ENCODE measurements around the gene ZSWIM6. TPM values are rescaled to one million over a fixed set of nuclear protein-coding genes. Genes with fewer than 3 reads are reported as not detected.
"Not testable (repeated sequence)": the region's sequence is repeated elsewhere in the genome, so short reads cannot be mapped to it uniquely, and the experiment has no call there.

ZSWIM6 gene
- total RNA-seq, 1 donor from 2014 or later = 7.4 TPM

GRCh38 chr5:61420016-61420415, 88.0 kb downstream of the ZSWIM6 start:
- H3K4me3 Mint-ChIP-seq = no peak overlapping the region
- peaks cover 7% of the 10 kb centered on the region for H3K9me3 Mint-ChIP-seq
- no peak overlapping the region for H3K27ac Mint-ChIP-seq
- H3K27me3 Mint-ChIP-seq = no peaks in the 10 kb centered on the region
- H3K4me1 Mint-ChIP-seq = peaks cover 10% of the 10 kb centered on the region
- DNase-seq = no peak
- intact Hi-C loops (cut with micrococcal nuclease) = no loop called here
- H3K36me3 Mint-ChIP-seq (ENCODE audit: low read depth) = peaks cover 2% of the 10 kb centered on the region

GRCh38 chr5:61421262-61421661, 89.2 kb downstream of the ZSWIM6 start:
- intact Hi-C loops (cut with micrococcal nuclease); DNase-seq; H3K27me3 Mint-ChIP-seq; H3K9me3 Mint-ChIP-seq; H3K27ac Mint-ChIP-seq; H3K4me3 Mint-ChIP-seq; H3K36me3 Mint-ChIP-seq (ENCODE audit: low read depth); H3K4me1 Mint-ChIP-seq: not testable (repeated sequence)

- H3K27ac Mint-ChIP-seq = no peak overlapping the region
- no peak overlapping the region for H3K4me3 Mint-ChIP-seq
- DNase-seq = no peak
- peaks cover 2% of the 10 kb centered on the region for H3K36me3 Mint-ChIP-seq (ENCODE audit: low read depth)
- peaks cover 7% of the 10 kb centered on the region for H3K9me3 Mint-ChIP-seq
- intact Hi-C loops (cut with micrococcal nuclease) = no loop called here
- H3K4me1 Mint-ChIP-seq = peaks cover 7% of the 10 kb centered on the region
- H3K27me3 Mint-ChIP-seq = no peaks in the 10 kb centered on the region
Measured at GRCh38 chr5:61423487-61424145, 91.6 kb downstream of the ZSWIM6 start.

- intact Hi-C loops (cut with micrococcal nuclease) = no loop called here
- peaks cover 7% of the 10 kb centered on the region for H3K9me3 Mint-ChIP-seq
- H3K4me3 Mint-ChIP-seq = no peak overlapping the region
- H3K4me1 Mint-ChIP-seq = peaks cover 7% of the 10 kb centered on the region
- DNase-seq = no peak
- H3K36me3 Mint-ChIP-seq (ENCODE audit: low read depth) = peaks cover 2% of the 10 kb centered on the region
- no peaks in the 10 kb centered on the region for H3K27me3 Mint-ChIP-seq
- H3K27ac Mint-ChIP-seq = no peak overlapping the region
Measured at GRCh38 chr5:61425918-61426317, 93.9 kb downstream of the ZSWIM6 start.

GRCh38 chr5:61429906-61430305, 97.8 kb downstream of the ZSWIM6 start:
- Mint-ChIP-seq H3K4me3 (no peak overlapping the region), H3K9me3 (no peaks in the 10 kb centered on the region), H3K36me3 (ENCODE audit: low read depth) (no peaks in the 10 kb centered on the region), H3K4me1 (no peaks in the 10 kb centered on the region), H3K27me3 (no peaks in the 10 kb centered on the region), H3K27ac (no peak overlapping the region)
- intact Hi-C loops (cut with micrococcal nuclease) = no loop called here
- DNase-seq = no peak

- H3K36me3 Mint-ChIP-seq (ENCODE audit: low read depth) = no peaks in the 10 kb centered on the region
- DNase-seq = no peak
Measured at GRCh38 chr5:61431923-61432620, 100.0 kb downstream of the ZSWIM6 start.

GRCh38 chr5:61435368-61435767, 103.3 kb downstream of the ZSWIM6 start:
- H3K4me1 Mint-ChIP-seq = no peaks in the 10 kb centered on the region
- no peaks in the 10 kb centered on the region for H3K27me3 Mint-ChIP-seq
- intact Hi-C loops (cut with micrococcal nuclease) = no loop called here
- DNase-seq = no peak
- H3K9me3 Mint-ChIP-seq = no peaks in the 10 kb centered on the region
- H3K27ac Mint-ChIP-seq = no peak overlapping the region
- no peaks in the 10 kb centered on the region for H3K36me3 Mint-ChIP-seq (ENCODE audit: low read depth)
- no peak overlapping the region for H3K4me3 Mint-ChIP-seq

More at GRCh38 chr5:61431923-61432620, 100.0 kb downstream of the ZSWIM6 start:
- Mint-ChIP-seq H3K9me3 (no peaks in the 10 kb centered on the region), H3K27me3 (no peaks in the 10 kb centered on the region), H3K4me3 (no peak overlapping the region), H3K4me1 (no peaks in the 10 kb centered on the region), H3K27ac (no peak overlapping the region)
- intact Hi-C loops (cut with micrococcal nuclease) = no loop called here

- no peaks in the 10 kb centered on the region for H3K27me3 Mint-ChIP-seq
Measured at GRCh38 chr5:61438298-61438970, 106.4 kb downstream of the ZSWIM6 start.

GRCh38 chr5:61440086-61440485, 108.0 kb downstream of the ZSWIM6 start:
- Mint-ChIP-seq H3K4me1 (no peaks in the 10 kb centered on the region), H3K27me3 (no peaks in the 10 kb centered on the region), H3K9me3 (peaks cover 10% of the 10 kb centered on the region), H3K27ac (no peak overlapping the region), H3K36me3 (ENCODE audit: low read depth) (no peaks in the 10 kb centered on the region), H3K4me3 (no peak overlapping the region)
- intact Hi-C loops (cut with micrococcal nuclease) = no loop called here
- no peak for DNase-seq

More at GRCh38 chr5:61438298-61438970, 106.4 kb downstream of the ZSWIM6 start:
- no peaks in the 10 kb centered on the region for H3K4me1 Mint-ChIP-seq
- peaks cover 10% of the 10 kb centered on the region for H3K9me3 Mint-ChIP-seq
- H3K4me3 Mint-ChIP-seq = no peak overlapping the region
- no peak overlapping the region for H3K27ac Mint-ChIP-seq
- H3K36me3 Mint-ChIP-seq (ENCODE audit: low read depth) = no peaks in the 10 kb centered on the region
- DNase-seq = no peak
- intact Hi-C loops (cut with micrococcal nuclease) = no loop called here

GRCh38 chr5:61440596-61440995, 108.5 kb downstream of the ZSWIM6 start:
- Mint-ChIP-seq H3K4me1 (peaks cover 2% of the 10 kb centered on the region), H3K4me3 (no peak overlapping the region), H3K9me3 (peaks cover 10% of the 10 kb centered on the region), H3K27me3 (no peaks in the 10 kb centered on the region), H3K27ac (no peak overlapping the region), H3K36me3 (ENCODE audit: low read depth) (no peaks in the 10 kb centered on the region)
- intact Hi-C loops (cut with micrococcal nuclease) = no loop called here
- no peak for DNase-seq

GRCh38 chr5:61441742-61442141, 109.7 kb downstream of the ZSWIM6 start:
- DNase-seq = no peak
- Mint-ChIP-seq H3K9me3 (peaks cover 10% of the 10 kb centered on the region), H3K36me3 (ENCODE audit: low read depth) (no peaks in the 10 kb centered on the region), H3K4me1 (peaks cover 2% of the 10 kb centered on the region), H3K4me3 (no peak overlapping the region), H3K27ac (no peak overlapping the region), H3K27me3 (no peaks in the 10 kb centered on the region)
- intact Hi-C loops (cut with micrococcal nuclease) = no loop called here

GRCh38 chr5:61447780-61448495, 115.9 kb downstream of the ZSWIM6 start:
- Mint-ChIP-seq H3K27me3 (no peaks in the 10 kb centered on the region), H3K27ac (no peak overlapping the region), H3K9me3 (peaks cover 9% of the 10 kb centered on the region), H3K4me1 (peaks cover 2% of the 10 kb centered on the region), H3K4me3 (no peak overlapping the region), H3K36me3 (ENCODE audit: low read depth) (peaks cover 6% of the 10 kb centered on the region)
- intact Hi-C loops (cut with micrococcal nuclease) = no loop called here
- DNase-seq = no peak

- H3K36me3 Mint-ChIP-seq (ENCODE audit: low read depth) = peaks cover 6% of the 10 kb centered on the region
- peaks cover 2% of the 10 kb centered on the region for H3K4me1 Mint-ChIP-seq
- intact Hi-C loops (cut with micrococcal nuclease) = no loop called here
Measured at GRCh38 chr5:61449804-61450492, 117.9 kb downstream of the ZSWIM6 start.

More at GRCh38 chr5:61449804-61450492, 117.9 kb downstream of the ZSWIM6 start:
- Mint-ChIP-seq H3K27me3 (no peaks in the 10 kb centered on the region), H3K9me3 (peaks cover 6% of the 10 kb centered on the region), H3K4me3 (no peak overlapping the region), H3K27ac (no peak overlapping the region)
- no peak for DNase-seq
